ENCODE data around the gene FAM170B. TPM values are rescaled to one million over a fixed set of nuclear protein-coding genes. Genes with fewer than 3 reads are reported as not detected.

Gene FAM170B
- total and polyA plus RNA-seq, 7 donors = not detected

DNA sequence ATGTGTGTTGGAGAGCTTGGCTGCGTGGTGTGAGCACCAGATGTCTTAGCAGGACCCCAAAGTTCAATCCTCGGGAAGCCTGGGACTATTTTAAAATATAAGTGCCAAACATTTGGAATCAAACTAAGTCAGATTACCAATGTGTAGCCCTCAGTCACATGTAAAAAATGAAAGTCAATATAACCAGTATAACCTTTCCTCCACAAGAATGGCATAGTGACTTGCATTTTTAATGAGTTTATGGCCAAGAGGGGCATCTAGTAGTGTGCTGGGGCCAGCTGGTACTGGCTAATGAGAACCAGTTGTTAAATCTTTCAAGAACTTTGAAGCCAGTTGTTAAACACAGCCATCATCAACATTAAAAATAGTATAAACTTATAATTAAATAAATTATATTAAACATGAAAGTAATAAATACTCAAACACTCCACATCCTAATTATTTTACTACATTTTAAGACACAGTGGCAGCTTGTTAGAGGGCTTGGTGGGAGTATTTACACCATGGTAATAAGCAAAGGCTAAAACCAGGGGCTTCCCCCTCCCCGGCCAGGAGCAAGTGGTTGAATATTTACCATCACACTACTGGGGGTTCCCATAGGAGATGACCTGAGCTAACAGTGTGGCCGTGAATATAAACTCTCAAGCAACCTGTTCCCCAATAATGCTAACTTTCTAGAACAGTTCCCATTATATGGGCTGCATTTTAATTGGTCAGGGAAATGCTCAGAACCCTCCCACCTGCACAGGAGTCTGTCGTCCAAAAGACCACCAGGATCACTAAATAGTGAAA is 7.9 kb upstream of the FAM170B start:
- no peaks in the 10 kb centered on the region for H3K36me3 ChIP-seq
- no peaks in the 10 kb centered on the region for H3K27me3 ChIP-seq
- no peak overlapping the region for H3K27ac ChIP-seq
- H3K9me3 ChIP-seq = no peaks in the 10 kb centered on the region
- H3K4me3 ChIP-seq = no peak overlapping the region
- TF ChIP-seq EP300 (IDR thresholded peaks at IDR 0.05) (no peak), CTCF (IDR thresholded peaks at IDR 0.05) (no peak), POLR2AphosphoS5 (IDR thresholded peaks at IDR 0.05) (no peak), POLR2A (IDR thresholded peaks at IDR 0.05) (no peak)
- 67 to 86% methylated on average over 5 of the region's 5 CpGs for WGBS, 2 donors
- no peak for DNase-seq
- intact Hi-C loops (cut with DNase I) = no loop called here
- no peaks in the 10 kb centered on the region for H3K4me1 ChIP-seq

GRCh38 chr10:49140304-49141177 is 6.7 kb upstream of the FAM170B start:
- 71 to 87% methylated on average over 5 of the region's 5 CpGs for WGBS, 2 donors

DNA sequence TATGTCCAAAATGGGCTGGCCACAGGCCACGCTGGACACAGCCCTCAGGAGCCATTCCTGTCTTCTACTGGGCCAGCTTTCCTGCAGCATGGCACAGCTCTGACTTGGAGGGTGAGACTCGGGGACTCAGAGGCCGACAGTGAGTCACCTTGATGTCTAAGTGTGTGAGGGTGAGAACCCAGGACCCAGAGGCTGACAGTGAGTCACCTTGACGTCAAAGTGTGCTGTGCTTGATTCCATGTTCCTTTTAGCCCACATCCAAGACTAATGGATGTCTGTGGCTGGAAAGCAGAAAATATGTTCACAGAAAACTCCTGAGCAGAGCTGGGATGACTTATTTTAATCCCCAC is 6.0 kb upstream of the FAM170B start:
- intact Hi-C loops (cut with DNase I) = no loop called here
- peak overlapping the region in 2 of 4 donors; percentile 32 to 65 for H3K27ac ChIP-seq
- DNase-seq = no peak
- no peaks in the 10 kb centered on the region for H3K4me1 ChIP-seq
- H3K36me3 ChIP-seq = no peaks in the 10 kb centered on the region
- no peak for TF ChIP-seq POLR2AphosphoS5 (IDR thresholded peaks at IDR 0.05)
- TF ChIP-seq CTCF (IDR thresholded peaks at IDR 0.05) = no peak
- no peak for TF ChIP-seq EP300 (IDR thresholded peaks at IDR 0.05)
- TF ChIP-seq POLR2A (IDR thresholded peaks at IDR 0.05) = no peak
- no peaks in the 10 kb centered on the region for H3K27me3 ChIP-seq
- WGBS, 2 donors = 66 to 88% methylated on average over 4 of the region's 4 CpGs
- no peaks in the 10 kb centered on the region for H3K9me3 ChIP-seq
- no peak overlapping the region for H3K4me3 ChIP-seq

More at GRCh38 chr10:49140304-49141177, 6.7 kb upstream of the FAM170B start:
- Histone ChIP-seq H3K4me3 (no peak overlapping the region), H3K27ac (no peak overlapping the region), H3K4me1 (no peaks in the 10 kb centered on the region), H3K9me3 (no peaks in the 10 kb centered on the region), H3K36me3 (no peaks in the 10 kb centered on the region), H3K27me3 (no peaks in the 10 kb centered on the region)
- DNase-seq = no peak
- intact Hi-C loops (cut with DNase I) = no loop called here
- no peak for TF ChIP-seq EP300 (IDR thresholded peaks at IDR 0.05)
- no peak for TF ChIP-seq POLR2AphosphoS5 (IDR thresholded peaks at IDR 0.05)
- no peak for TF ChIP-seq CTCF (IDR thresholded peaks at IDR 0.05)
- no peak for TF ChIP-seq POLR2A (IDR thresholded peaks at IDR 0.05)

DNA sequence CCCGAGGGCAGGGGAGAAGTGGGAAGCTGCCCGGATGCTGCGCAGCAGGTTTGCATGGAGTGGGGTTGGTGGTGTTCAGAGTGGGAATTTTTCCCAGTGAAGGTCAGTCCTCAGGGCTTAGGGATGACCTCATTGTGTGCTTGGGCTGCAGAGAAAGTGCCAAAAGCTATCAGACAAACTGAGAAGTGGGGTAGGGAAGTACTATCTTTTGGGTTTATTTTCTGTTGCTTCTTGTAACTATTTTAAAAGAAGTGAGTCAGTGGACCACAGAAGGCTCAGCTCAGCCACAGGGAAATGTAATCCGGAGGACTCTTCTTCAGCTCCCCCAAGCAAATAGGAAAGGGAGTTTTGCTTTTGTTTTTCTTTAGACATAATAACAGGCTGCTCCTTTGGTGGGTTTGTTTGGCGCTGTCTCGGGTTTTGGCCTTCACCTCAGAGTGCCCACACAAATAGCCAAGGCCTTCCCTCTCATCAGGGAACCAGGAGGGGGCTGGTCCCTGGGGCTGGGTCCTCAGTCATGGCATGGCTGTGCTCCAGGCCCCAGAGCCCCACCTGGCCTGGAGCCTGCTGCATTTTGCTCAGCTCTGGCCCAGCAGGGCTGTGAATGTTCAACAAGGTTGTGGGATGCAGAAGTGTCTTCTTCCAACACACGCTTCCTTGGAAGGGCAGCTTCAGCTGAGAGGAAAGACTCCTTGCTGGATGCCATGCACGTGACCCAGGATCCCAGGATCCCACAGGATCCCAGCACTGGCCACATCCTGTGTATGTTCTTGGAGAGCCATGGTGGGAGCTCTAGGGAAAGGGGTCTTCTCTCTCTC is 5.4 kb upstream of the FAM170B start:
- Histone ChIP-seq H3K9me3 (no peaks in the 10 kb centered on the region), H3K36me3 (no peaks in the 10 kb centered on the region), H3K4me1 (no peaks in the 10 kb centered on the region), H3K4me3 (no peak overlapping the region), H3K27me3 (no peaks in the 10 kb centered on the region), H3K27ac (peak overlapping the region in 2 of 4 donors; percentile 32 to 65)
- no peak for TF ChIP-seq EP300 (IDR thresholded peaks at IDR 0.05)
- no peak for TF ChIP-seq POLR2AphosphoS5 (IDR thresholded peaks at IDR 0.05)
- no peak for TF ChIP-seq CTCF (IDR thresholded peaks at IDR 0.05)
- no peak for TF ChIP-seq POLR2A (IDR thresholded peaks at IDR 0.05)
- DNase-seq = no peak
- intact Hi-C loops (cut with DNase I) = no loop called here
- 61 to 72% methylated on average over 8 of the region's 8 CpGs for WGBS, 2 donors

Data from sigmoid colon (tissue), 7 donors.